Inflammatory macrophage treated with lipopolysaccharide for 4 hours (primary cell): ENCODE results near the gene DYNC1I1.

Experiments used
- DNase-seq: peaks from one replicate; pipeline ENCODE4 v3.0.0-alpha.2; 2020

DYNC1I1 gene

DNA sequence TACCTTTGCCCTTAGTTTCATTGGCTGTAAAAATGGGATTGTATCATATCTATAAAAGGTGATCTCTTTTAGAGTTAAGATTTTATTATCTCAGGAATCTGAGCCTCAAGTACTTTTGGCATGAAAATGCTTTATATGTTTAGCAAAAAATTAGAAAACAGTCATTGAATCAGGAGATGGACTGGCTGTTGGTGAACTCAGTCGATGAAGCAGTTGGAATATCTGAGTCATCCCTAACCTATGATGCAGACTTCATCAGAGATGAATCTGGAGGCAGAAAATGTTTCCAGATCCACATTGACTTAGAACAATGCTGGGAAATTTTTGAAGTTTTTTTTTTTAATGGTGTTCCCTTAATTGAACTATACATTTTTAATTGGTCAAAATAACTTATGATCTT, 321.1 kb downstream of the DYNC1I1 start:
- DNase-seq, result no peak

GRCh38 chr7:96097835-96098234, 325.5 kb downstream of the DYNC1I1 start:
- DNase-seq, result no peak

- DNase-seq, result no peak
These were observed 328.4 kb downstream of the DYNC1I1 start for GRCh38 chr7:96100737-96101136.

- DNase-seq, result no peak
These were observed 329.9 kb downstream of the DYNC1I1 start for GRCh38 chr7:96102096-96102811.

- DNase-seq, result no peak
These were observed 332.6 kb downstream of the DYNC1I1 start for GRCh38 chr7:96104984-96105383.

- no peak for DNase-seq
These were observed 339.1 kb downstream of the DYNC1I1 start for GRCh38 chr7:96111405-96111804.

- no peak for DNase-seq
These were observed 341.8 kb downstream of the DYNC1I1 start for GRCh38 chr7:96114190-96114589.

DNA sequence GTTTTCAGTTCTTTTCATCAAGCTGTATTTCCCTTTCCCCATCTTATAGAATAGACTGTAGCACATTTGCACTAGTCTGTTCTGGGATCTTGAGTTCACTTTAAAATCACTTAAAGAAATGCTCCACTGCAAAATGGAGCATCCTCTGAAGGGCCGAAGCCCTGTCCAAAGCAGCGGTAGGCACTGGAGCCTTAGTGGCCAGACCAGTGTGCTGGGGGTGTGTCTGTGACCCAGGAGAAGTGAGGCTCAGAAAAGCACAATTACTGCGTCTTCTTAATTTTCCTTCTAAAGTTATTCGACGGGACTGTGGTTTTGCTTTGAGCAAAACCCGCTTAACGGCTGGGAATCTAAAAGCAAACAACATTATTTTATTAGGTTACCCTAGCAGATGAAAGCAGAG, 343.8 kb downstream of the DYNC1I1 start:
- no peak for DNase-seq

- DNase-seq, result no peak
These were observed 346.2 kb downstream of the DYNC1I1 start for GRCh38 chr7:96118449-96119001.

DNA sequence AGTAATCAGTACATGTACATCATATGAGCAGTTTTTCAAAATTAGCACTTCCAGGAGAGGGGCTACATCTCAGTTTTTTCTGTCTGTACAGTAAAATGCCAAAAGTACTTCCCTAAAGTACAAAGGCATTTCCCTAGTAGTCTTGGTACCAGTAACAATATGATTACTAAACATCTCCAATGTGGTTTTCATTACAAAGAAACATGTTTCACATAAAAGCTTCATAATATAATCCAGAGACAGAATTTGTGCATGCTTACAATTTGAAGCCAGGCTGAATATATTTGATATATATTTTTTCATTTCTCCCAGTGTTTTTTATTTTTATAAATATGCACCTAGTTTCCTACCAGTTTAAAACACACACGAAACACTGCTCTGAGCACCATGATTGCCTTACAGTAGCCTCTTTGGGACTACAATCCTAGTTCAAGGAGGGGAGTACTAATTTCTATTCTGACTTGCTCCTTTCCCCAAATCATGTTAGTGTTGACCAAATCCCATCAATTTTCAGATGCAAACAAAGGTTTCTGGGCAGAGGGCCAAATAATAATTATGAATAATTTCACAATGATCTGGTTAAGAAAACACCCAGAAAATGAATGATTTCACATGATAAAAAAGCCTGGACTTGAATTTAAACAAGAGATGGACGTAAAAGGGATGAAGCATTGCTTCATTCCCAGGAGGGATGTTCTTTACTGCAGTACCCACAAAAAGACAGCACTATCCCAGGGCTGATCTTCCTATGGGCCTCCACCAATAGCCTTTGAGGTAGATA, 348.3 kb downstream of the DYNC1I1 start:
- no peak for DNase-seq

GRCh38 chr7:96121752-96122151, 349.4 kb downstream of the DYNC1I1 start:
- DNase-seq, result no peak

DNA sequence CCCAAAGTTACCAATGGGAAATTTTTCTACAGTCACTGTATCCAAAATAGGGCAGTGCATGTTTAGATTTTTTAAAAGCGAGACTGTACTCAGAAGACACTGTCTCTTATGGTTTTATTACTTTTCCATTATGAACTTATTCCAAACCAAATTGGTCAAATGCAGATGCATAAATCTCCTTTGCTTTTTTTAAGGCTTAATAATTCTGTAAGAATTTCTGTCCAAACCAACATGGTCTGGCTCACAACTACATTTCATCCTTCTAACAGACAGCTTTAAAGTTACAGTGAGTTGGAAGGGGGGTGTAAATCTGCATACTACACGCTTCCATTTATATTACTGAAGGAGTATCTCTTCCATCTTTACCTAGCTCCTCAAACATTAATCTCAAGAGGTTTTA, 350.4 kb downstream of the DYNC1I1 start:
- DNase-seq, result no peak

DNA sequence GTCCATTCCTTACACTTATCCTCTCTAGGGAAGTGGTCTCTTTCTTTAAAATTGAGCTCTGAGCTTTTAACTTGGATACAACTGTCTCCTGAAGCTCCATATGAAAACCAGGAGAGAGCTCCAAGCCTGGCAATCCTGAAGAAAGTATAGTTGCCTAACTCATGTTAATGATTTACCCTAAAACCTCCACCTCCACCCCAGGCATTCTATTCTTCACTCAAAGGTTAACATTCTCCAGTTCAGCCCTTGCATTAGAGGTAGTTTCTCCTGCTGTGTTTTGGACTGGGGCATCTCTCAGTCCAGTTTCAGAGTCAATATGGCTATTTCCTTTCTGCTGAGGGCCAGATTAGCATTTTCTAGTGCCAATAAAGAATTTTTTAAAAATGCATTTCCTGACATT, 354.0 kb downstream of the DYNC1I1 start:
- no peak for DNase-seq

DNA sequence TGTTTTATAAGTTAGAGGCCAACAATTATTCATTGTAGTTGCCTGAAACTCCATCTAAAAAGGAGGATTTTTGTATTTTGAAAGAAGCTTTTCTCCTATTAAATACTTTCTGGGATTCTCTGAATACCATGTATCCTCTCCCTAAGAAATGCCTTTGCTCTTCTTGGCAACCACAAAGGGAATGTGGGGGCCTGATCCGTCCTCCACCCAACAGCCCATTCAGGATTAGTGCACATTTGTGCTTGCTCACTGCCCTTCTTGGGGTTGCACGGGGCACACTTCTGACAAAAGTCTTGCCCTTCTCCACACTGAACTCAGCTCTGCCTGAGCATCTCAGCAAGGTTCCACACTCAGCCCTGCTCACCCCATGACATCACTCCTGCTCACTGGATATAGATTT, 355.4 kb downstream of the DYNC1I1 start:
- DNase-seq, result no peak

DNA sequence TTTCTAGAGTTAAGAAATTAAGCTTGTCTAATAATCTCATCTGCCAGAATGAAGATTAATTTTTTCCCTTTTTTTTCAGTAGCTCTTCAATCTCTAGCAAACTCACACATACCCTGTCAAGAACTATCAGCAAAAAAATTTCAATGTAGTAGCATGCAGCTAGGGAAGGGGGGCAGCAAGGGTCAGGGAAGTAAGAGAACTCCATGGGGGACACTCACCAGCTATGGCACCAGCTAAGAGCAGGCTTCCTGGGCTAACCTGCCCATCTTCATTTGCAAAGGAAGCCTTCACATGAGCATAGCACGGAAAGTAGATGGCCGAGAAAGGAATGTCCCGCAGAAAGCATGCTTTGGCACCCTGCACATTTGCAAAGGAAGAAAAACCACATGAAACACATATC, 359.2 kb downstream of the DYNC1I1 start:
- no peak for DNase-seq

DNA sequence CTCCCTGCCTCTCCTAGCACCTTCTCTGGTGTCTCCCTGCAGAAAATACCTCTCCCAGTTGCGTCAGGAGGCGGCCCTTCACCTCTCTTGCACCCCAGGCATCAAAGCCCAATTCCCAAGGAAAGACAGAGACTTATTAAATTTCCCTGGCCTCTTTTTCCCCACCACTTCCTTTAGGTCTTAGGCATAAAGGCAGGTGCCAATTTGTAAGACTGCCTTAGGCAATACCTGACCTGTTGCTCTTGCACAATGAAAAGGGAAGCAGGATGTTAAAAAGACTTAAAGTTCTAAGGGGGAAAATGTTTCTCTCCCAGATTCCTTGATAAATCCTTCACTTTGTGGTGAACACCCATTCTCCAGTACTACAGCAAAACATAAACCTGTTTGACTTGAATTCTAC, 362.9 kb downstream of the DYNC1I1 start:
- DNase-seq, result no peak

GRCh38 chr7:96136600-96137239, 364.4 kb downstream of the DYNC1I1 start:
- DNase-seq, result no peak

DNA sequence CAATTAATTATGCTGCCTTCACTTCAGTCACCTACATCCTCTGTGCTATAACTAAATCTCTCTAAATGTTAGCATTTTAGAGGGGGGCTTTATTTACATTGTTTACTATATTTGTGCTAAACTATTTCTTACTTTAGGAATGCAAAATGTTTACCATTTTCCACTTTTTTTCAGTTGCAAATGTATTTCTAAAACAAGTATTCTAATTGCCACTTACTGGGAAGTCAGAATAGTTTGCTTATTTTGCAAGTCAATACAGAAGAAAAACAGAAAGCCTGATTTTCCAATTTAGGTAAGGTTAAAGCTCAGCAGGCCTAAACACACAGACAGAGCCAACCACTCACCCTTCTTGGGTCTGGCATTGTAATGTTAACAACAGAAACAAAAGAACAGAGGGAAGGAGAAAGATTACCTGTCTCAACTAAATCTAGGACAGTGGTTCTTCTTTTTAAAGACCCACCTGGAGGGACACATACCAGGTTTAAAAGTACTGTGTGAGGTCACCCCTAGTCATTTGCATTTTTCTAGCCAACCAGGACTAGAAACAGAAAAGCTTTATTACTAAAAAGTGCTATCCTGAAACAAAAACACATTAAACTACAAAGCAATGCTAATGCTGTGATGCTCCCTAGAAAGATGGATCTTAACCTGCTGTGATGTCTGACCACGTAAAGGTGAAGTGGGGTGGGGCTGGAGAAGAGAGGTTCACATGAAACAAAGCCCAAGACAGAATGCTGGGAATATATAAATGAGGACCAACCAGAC, 371.3 kb downstream of the DYNC1I1 start:
- DNase-seq, result no peak

- no peak for DNase-seq
These were observed 371.8 kb downstream of the DYNC1I1 start for GRCh38 chr7:96144260-96144526.
